ENCODE data around the gene ASIC4.

- TF ChIP-seq TAF1 (IDR thresholded peaks at IDR 0.05; ENCODE audit: low read depth) (no peak), EP300 (IDR thresholded peaks at IDR 0.05; ENCODE audit: borderline replicate concordance) (no peak), YY1 (IDR thresholded peaks at IDR 0.05; ENCODE audit: low read depth) (no peak), RAD21 (IDR thresholded peaks at IDR 0.05; ENCODE audit: low read depth) (no peak), REST (IDR thresholded peaks at IDR 0.05; ENCODE audit: low read depth) (no peak)
Observed at GRCh38 chr2:219526320-219527075, 12.2 kb downstream of the ASIC4 start.
